Hippocampal formation (tissue), 2 donors: Measurements from ENCODE around the gene SNX27.

Experiments
- DNase-seq, 2 donors: peaks; one replicate each; lab custom pipeline; 2025; lab: John Stamatoyannopoulos, UW

Gene SNX27

GRCh38 chr1:151611832-151612500 lies at the start of gene SNX27:
TSS of gene SNX27 (plus strand) at chr1:151612050. CDS start at chr1:151612202, 152 bp downstream.
- DNase-seq: peak; percentile 89 to 96

- DNase-seq: no peak
Measured at GRCh38 chr1:151562661-151563060, 49.2 kb upstream of the SNX27 start.

- no peak for DNase-seq
Measured at GRCh38 chr1:151563376-151563775, 48.5 kb upstream of the SNX27 start.

- DNase-seq: no peak
Measured at GRCh38 chr1:151565502-151566189, 46.2 kb upstream of the SNX27 start.

GRCh38 chr1:151568626-151569088 lies 43.2 kb upstream of the SNX27 start:
- no peak for DNase-seq

- DNase-seq: no peak
Measured at GRCh38 chr1:151570819-151571218, 41.0 kb upstream of the SNX27 start.

GRCh38 chr1:151574575-151575529 lies 37.0 kb upstream of the SNX27 start:
- DNase-seq: no peak

- no peak for DNase-seq
Measured at GRCh38 chr1:151577173-151577572, 34.7 kb upstream of the SNX27 start.

- DNase-seq: no peak
Measured at GRCh38 chr1:151578941-151579340, 32.9 kb upstream of the SNX27 start.

- no peak for DNase-seq
Measured at GRCh38 chr1:151579436-151580225, 32.2 kb upstream of the SNX27 start.

GRCh38 chr1:151581451-151581850 lies 30.4 kb upstream of the SNX27 start:
- no peak for DNase-seq

- DNase-seq: no peak
Measured at GRCh38 chr1:151581921-151582320, 29.9 kb upstream of the SNX27 start.

GRCh38 chr1:151583796-151584195 lies 28.1 kb upstream of the SNX27 start:
- DNase-seq: no peak

GRCh38 chr1:151584278-151584677 lies 27.6 kb upstream of the SNX27 start:
- no peak for DNase-seq

GRCh38 chr1:151584780-151585179 lies 27.1 kb upstream of the SNX27 start:
- DNase-seq: no peak

- DNase-seq: no peak
Measured at GRCh38 chr1:151585622-151586021, 26.2 kb upstream of the SNX27 start.

- DNase-seq: no peak
Measured at GRCh38 chr1:151590961-151591360, 20.9 kb upstream of the SNX27 start.

- DNase-seq: no peak
Measured at GRCh38 chr1:151593730-151594129, 18.1 kb upstream of the SNX27 start.

- DNase-seq: peak; percentile 16 to 31
Measured at GRCh38 chr1:151594143-151594625, 17.7 kb upstream of the SNX27 start.

GRCh38 chr1:151596166-151596953 lies 15.5 kb upstream of the SNX27 start:
- no peak for DNase-seq
